ENCODE data around the gene NKX6-1.

Gene NKX6-1

DNA sequence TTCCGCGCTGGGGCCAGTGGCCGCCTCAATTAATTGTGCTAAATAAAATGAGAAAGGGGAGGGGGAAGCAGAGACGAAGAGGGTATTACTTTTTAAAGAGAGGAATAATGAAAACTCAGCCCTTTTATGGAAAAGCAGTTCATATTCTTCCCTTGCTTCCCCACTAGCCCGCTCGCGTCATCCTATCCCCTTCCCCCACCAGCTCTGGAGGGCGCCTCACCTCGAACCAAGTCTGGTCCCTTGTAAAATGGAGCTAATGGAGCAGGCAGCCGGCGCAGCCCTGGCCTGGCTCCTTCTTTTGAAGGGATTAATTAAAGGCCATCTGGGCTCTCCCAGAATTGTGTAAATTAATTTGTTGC lies 511 bp upstream of the NKX6-1 start:
- DNase-seq (ENCODE audit: insufficient read length, low spot score) (no peak), FAIRE-seq (no peak)
- no peak for TF ChIP-seq CTCF (IDR thresholded peaks at IDR 0.05; ENCODE audit: insufficient read depth, missing control alignments)

- TF ChIP-seq CTCF (IDR thresholded peaks at IDR 0.05; ENCODE audit: insufficient read depth, missing control alignments) = no peak
- DNase-seq (ENCODE audit: insufficient read length, low spot score) (no peak), FAIRE-seq (no peak)
These were observed 723 bp downstream of the NKX6-1 start for GRCh38 chr4:84498203-84498934.

- no peak for FAIRE-seq
- TF ChIP-seq CTCF (IDR thresholded peaks at IDR 0.05; ENCODE audit: insufficient read depth, missing control alignments) = no peak
- DNase-seq (ENCODE audit: insufficient read length, low spot score) = no peak
These were observed 1.4 kb downstream of the NKX6-1 start for GRCh38 chr4:84497504-84498202.

- DNase-seq (ENCODE audit: insufficient read length, low spot score) = no peak
- no peak for TF ChIP-seq CTCF (IDR thresholded peaks at IDR 0.05; ENCODE audit: insufficient read depth, missing control alignments)
- no peak for FAIRE-seq
These were observed 2.2 kb downstream of the NKX6-1 start for GRCh38 chr4:84496706-84497503.

GRCh38 chr4:84496331-84496705 lies 2.8 kb downstream of the NKX6-1 start:
- DNase-seq (ENCODE audit: insufficient read length, low spot score) (no peak), FAIRE-seq (no peak)
- no peak for TF ChIP-seq CTCF (IDR thresholded peaks at IDR 0.05; ENCODE audit: insufficient read depth, missing control alignments)

DNA sequence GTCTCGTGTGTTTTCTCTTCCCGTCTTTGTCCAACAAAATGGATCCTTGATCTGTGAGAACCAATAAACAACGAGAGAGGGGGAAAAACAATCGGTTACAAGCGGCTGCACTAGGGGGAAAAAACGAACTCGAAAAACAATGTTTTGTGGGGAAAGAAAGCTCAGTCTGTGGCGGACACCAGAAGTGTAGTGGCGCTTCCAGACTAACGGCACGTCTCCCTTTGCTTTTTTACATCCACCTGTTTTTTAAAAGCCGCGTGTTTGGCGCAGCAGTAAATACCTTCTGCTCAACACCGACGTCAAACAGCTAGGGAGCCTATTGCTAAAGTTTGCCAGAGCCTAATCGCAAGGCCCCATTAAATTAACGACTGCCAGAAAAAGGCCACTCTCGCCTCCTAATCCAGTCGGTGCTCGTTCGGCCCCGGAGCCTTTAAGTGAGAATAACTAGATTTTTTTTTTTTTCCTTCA lies 3.3 kb downstream of the NKX6-1 start:
- TF ChIP-seq CTCF (IDR thresholded peaks at IDR 0.05; ENCODE audit: insufficient read depth, missing control alignments) = no peak
- no peak for DNase-seq (ENCODE audit: insufficient read length, low spot score)
- no peak for FAIRE-seq
